LNCaP clone FGC (cell line): ENCODE measurements around the gene KDM8.
"Not testable (repeated sequence)": the region's sequence is repeated elsewhere in the genome, so short reads cannot be mapped to it uniquely, and the experiment has no call there.

ENCODE experiments used
- DNase-seq: peaks from one replicate; pipeline ENCODE4 v3.0.0-alpha.2; 2011; ENCODE audit warnings: low read depth
- H3K4me3 ChIP-seq: 2 replicates; pipeline ENCODE4 v1.5.1; 2011; ENCODE audit warnings: mild to moderate bottlenecking, low read depth, low read length, control low read depth
- TF ChIP-seq, protein P1 (sequence below): IDR thresholded peaks from 2 replicates; pipeline ENCODE4 v1.5.1; 2012; ENCODE audit warnings: mild to moderate bottlenecking; ENCODE audit not compliant: control insufficient read depth, insufficient read depth; ENCODE audit errors: extremely low read depth

The KDM8 gene

DNA sequence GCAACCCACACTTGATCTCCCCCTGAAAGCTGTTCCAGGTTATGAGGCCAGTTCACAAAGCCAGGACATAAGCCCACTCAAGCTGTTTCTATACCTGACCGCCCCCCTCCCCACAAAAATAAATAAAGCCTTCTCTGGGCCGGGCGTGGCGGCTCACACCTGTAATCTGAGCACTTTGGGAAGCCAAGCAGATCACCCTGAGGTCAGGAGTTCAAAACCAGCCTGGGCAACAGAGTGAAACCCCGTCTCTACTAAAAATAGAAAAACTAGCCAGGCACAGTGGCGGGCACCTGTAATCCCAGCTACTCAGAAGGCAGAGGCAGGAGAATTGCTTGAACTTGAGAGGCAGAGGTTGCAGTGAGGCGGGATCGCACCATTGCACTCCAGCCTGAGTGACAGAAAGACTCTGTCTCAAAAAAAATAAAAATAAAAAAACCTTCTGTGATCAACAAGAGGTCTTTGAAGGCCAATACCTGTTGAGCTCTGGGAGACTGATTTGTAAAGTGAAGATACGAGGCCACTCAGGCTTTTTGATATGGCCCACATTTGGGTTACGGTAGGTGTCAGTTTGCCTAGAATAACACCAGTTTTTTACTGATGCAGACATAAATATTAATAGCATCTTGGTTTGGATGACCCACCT is 2.2 kb downstream of the KDM8 start:
- H3K4me3 ChIP-seq = no peak overlapping the region
- TF ChIP-seq, protein P1, sequence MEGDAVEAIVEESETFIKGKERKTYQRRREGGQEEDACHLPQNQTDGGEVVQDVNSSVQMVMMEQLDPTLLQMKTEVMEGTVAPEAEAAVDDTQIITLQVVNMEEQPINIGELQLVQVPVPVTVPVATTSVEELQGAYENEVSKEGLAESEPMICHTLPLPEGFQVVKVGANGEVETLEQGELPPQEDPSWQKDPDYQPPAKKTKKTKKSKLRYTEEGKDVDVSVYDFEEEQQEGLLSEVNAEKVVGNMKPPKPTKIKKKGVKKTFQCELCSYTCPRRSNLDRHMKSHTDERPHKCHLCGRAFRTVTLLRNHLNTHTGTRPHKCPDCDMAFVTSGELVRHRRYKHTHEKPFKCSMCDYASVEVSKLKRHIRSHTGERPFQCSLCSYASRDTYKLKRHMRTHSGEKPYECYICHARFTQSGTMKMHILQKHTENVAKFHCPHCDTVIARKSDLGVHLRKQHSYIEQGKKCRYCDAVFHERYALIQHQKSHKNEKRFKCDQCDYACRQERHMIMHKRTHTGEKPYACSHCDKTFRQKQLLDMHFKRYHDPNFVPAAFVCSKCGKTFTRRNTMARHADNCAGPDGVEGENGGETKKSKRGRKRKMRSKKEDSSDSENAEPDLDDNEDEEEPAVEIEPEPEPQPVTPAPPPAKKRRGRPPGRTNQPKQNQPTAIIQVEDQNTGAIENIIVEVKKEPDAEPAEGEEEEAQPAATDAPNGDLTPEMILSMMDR = no peak
- DNase-seq = no peak

DNA sequence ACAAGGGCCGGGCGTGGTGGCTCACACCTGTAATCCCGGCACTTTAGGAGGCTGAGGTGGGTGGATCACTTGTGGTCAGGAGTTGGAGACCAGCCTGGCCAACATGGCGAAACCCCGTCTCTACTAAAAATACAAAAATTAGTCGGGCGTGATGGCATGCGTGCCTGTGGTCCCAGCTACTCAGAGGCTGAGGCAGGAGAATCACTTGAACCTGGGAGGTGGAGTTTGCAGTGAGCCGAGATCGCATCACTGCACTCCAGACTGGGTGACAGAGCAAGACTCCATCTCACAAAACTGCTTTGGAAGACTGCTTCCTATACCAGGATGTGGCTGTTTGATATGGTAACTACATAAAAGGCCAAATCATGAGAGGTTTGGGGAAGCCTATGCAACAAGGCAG is 3.8 kb downstream of the KDM8 start:
- not testable (repeated sequence) for DNase-seq, H3K4me3 ChIP-seq

DNA sequence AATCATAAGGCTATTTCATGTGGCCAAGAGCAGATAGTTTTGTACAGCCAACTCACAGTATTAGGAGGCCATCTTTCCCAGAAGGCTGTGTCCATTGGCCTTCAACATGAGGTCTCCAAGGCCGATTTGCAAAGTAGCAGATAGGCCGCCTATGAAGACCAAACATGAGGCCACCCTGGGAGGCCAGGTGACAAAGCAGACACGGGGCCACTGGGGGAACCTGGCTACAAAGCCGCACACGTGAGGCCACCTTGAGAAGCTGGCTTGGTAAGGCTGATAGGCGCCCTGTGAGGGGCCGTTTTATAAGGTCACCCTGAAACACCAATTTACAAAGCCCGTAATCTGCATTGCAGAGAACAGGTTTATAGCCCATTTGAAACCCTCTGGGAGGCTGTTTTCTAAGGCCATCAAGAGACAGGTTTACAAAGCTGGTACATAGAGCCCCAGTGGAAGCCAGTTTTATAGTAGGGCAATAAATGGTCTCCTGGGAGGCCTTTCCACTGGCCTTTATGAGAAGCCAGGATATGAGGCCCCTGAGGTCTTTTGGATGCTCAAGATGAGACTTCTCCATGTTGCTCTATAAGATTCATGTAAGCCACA is 4.9 kb downstream of the KDM8 start:
- TF ChIP-seq, protein P1 = no peak
- no peak for DNase-seq
- no peak overlapping the region for H3K4me3 ChIP-seq

DNA sequence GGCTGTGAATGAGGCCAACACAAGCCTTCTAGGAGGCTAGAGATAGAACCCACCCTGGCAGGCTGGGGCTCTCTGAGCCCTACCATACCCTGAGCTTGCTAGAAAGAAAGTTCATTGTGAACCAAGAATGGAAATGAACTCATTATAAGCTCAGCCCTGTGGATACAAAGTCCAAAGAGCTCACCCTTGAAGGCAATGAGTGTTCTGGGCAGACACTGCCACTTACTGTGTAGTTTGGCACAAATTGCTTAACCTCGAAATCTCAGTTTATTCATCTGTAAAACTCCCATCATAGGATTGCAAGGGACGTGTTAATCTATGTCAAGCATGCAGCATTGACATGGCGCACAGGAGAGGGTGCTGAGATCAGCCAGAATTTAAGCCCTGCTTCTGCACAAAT is 5.5 kb downstream of the KDM8 start:
- TF ChIP-seq, protein P1 = no peak
- DNase-seq = no peak
- H3K4me3 ChIP-seq = no peak overlapping the region

DNA sequence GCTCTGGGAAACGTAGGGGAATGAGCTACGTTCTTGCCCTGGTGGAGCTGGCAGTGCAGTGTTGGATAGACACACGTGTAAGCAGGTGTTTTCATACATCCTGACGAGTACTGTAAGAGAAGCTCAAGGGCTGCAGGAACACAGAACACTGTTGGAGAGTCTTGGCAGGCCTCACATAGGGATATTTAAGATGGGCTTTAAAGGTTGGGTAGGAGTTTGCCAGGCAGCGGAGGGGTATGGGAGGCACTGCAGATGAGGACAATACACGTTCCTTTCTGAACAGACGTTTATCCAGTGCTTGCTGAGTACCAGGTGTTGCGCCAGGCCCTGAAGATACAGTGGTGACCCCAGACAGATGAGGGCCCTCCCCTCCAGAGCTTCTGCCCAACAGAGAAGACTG is 6.3 kb downstream of the KDM8 start:
- no peak overlapping the region for H3K4me3 ChIP-seq
- DNase-seq = no peak
- TF ChIP-seq, protein P1 = no peak

DNA sequence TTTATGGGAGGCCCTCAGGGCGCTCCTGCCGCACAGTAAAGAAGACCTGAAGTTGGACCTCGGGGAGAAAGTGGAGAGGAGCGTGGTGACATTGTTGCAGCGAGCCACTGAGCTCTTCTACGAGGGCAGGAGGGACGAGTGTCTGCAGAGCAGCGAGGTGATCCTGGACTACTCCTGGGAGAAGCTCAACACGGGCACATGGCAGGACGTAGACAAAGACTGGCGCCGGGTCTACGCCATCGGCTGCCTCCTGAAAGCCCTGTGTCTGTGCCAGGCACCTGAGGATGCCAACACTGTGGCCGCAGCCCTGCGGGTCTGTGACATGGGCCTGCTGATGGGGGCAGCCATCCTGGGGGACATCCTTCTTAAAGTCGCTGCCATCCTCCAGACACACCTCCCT is 6.8 kb downstream of the KDM8 start:
- DNase-seq = no peak
- no peak overlapping the region for H3K4me3 ChIP-seq
- TF ChIP-seq, protein P1 = no peak

DNA sequence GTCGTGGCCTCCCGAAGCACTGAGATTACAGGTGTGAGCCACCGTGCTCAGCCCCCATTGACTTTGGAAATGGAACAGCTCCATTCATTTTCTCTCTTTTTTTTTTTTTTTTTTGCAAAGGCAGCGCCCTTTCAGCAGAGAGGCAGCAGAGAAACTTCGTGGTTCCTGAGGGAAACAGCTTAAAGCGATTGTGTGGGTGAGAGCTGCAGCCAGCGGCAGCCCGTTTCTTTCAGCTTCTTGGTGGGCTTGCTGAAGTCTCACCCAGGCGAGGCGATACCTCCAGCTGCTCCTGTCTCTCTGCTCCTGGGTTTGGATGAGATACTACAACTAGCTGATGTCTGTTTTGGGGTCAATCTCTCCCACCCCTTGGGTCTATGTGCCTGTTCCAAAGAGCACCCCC is 7.7 kb downstream of the KDM8 start:
- no peak overlapping the region for H3K4me3 ChIP-seq
- no peak for DNase-seq
- TF ChIP-seq, protein P1 = no peak
